ENCODE measurements around the gene FAM124B.

- TF ChIP-seq CTCF (conservative IDR thresholded peaks at IDR 0.05; ENCODE audit: low read depth, low read length) (no peak), EZH2phosphoT487 (IDR thresholded peaks at IDR 0.05; ENCODE audit: borderline replicate concordance, low read length) (no peak)
Measured at GRCh38 chr2:224444783-224445182, 42.9 kb upstream of the FAM124B start.

All from PC-3 (cell line).